HG03064 (cell line): Measurements from ENCODE around the gene CHD5.

ENCODE experiments used
- ATAC-seq: cut with Tn5 transposase; IDR thresholded peaks from one replicate; pipeline ENCODE4 v1.9.1; 2021; ENCODE audit warnings: low read depth; ENCODE audit not compliant: unreplicated experiment

Gene CHD5

GRCh38 chr1:6103111-6103853, 76.8 kb downstream of the CHD5 start:
- no peak for ATAC-seq

DNA sequence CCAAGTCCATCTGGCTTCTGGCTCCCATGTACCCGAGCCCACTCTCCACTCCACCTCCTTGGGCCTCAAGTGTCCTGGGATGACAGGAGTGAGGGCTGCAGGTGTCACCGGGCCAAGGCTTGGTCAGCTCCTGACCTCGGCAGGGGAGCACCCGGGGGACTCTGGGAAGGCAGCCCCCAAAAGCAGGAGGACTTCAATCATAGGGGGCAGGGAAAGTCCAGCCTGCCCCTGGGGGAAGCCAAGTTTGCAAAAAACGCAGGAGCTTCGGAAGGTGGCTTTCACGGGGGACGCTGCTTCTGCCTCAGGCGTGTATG, 77.6 kb downstream of the CHD5 start:
- no peak for ATAC-seq

DNA sequence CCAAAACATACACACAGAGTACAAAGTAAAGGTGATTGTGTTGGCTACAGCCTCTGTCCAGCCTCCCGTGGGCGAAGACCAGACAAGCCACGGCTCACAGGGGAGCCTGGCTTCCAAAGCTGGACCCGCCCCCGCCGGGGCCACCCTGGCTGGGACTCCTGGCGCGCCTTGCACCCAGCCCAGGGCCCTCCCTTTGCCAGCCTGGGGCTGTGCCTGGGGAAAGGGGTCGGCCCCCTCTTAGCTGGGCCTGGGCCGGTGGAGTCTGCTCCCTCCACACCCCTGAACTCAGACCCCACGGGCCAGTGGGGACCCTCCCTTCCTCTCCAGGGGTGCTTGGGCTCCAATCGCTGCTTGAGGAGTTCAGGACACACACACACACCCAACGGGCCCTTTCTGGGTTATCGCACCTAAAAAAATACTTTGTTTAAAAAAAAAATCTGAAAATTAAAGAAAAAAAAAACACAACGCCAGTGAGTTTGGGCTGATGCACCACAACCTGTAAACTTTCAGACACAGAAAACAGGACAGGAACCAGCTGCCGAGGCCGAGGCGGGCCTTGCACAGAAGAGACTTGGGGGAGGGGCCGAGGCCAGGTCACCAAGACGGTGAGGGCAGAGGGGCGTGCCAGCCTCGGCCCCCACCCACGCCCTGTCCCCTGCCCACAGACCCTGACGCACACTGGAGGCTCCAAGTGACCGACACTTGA, 78.1 kb downstream of the CHD5 start:
- ATAC-seq, result no peak

DNA sequence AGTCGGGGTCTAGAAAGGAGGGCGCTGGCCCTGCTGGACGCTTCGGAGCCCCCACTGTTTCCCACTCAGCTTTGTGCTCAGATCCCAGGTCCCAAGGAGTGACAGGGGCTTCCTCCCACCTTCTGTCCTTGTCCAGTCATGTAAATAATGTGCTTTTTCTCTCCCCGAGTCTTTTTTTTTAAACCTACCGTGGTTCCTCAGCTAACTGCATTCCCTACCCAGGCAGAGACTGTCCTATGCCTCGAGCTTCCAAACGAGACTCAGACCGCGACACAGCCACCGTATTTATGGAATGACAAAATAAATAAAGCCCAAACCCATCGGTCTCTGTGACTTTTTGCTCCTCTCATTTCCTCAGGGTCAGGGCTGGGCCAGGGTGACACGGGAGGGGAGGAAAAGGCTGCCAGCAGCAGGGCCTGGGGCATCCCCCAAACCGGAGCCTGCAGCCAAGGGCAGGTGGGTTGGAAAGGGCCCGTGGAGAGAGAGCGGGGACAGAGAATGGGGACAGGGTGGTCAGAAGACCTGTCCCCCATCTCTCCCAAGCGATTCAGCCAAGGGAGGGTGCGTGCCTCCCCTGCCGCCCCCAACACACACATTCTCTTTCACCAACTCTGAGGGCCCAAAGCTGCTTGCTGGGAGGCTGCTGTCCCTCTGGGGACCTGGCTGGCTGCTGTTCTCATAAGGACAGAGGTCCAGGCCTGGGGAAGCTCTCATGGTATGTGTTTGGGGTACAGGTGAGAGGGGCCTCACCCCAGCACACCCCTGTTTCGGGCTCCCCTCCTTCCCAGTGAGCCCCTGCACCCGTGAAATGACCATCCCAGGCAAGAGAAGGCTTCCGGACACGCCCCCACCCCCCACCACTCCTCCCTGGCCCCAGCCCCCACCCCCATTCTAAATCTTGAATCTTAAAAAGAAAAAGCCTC, 79.0 kb downstream of the CHD5 start:
- no peak for ATAC-seq

DNA sequence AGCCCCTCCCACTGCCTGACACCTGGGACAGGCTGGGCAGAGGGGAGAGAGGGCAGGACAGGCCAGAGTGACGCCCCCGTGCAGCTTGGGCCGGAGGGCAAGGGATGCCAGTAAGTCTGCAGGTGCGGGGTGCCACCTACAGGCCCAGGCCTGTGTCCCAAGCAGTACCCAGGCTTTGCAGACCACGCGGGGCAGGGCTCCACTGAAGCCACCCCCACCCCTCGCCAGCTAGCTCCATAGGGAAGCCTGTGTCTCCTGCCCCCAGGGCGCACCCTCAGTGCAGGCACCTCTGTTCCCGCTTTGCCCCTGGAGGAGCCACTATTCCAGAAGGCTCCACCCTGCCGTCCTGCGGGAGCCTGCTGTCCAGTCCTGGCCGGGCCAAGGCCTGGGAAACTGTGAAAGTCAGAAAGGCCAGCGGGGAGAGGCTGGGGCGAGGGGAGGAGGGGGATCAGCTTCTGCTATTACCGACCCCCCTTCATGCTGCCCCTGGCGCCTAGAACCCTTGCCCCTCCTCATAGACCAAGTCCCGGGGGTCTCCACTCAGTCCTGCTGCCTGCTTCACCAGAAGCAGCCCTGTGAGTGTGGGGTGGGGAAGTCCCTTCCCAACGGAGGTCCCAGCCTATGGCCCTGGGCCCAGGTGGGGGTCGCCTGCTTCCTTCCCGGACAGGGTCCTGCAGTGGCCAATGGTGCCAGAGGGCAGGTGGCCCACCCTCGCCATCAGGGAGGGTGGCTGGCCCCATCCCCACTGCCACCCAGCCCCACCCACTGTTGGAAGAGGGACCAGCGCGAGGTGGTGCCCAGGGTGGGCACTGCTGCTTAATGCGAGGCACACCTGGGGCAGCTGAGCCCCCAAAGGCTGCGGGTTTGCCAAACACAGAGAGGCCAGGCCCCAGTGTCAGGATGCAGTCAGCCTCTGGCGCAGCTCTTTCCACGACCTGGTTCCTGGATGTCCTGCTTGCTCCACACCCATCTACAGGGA, 80.0 kb downstream of the CHD5 start:
- no peak for ATAC-seq

GRCh38 chr1:6099297-6099696, 80.8 kb downstream of the CHD5 start:
- no peak for ATAC-seq

GRCh38 chr1:6098303-6099215, 81.6 kb downstream of the CHD5 start:
- no peak for ATAC-seq

- ATAC-seq, result no peak
Measured at GRCh38 chr1:6097824-6098223, 82.3 kb downstream of the CHD5 start.

DNA sequence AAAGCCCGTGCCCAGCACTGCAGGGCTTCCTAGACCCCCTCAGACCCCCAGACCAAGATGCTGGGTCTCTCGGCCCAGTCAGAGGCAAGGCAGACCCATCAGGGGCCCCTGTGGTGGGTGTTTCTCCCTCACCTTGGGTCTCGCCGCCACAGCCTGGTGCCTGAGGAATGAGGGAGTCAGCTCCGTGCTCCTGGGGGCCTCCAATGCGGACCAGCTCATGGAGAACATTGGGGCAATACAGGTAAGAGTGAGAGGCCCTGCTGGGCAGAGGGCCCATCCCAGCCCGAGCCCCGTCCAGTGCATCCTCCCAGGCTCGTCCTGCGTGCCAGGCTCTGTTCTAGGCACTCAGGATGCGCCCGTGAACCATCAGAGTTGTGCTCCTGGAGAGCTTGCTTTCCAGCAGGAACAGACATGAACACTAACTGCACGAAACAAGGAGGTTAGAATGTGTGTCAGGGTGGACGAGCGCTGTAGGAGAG, 83.0 kb downstream of the CHD5 start:
- ATAC-seq, result no peak

DNA sequence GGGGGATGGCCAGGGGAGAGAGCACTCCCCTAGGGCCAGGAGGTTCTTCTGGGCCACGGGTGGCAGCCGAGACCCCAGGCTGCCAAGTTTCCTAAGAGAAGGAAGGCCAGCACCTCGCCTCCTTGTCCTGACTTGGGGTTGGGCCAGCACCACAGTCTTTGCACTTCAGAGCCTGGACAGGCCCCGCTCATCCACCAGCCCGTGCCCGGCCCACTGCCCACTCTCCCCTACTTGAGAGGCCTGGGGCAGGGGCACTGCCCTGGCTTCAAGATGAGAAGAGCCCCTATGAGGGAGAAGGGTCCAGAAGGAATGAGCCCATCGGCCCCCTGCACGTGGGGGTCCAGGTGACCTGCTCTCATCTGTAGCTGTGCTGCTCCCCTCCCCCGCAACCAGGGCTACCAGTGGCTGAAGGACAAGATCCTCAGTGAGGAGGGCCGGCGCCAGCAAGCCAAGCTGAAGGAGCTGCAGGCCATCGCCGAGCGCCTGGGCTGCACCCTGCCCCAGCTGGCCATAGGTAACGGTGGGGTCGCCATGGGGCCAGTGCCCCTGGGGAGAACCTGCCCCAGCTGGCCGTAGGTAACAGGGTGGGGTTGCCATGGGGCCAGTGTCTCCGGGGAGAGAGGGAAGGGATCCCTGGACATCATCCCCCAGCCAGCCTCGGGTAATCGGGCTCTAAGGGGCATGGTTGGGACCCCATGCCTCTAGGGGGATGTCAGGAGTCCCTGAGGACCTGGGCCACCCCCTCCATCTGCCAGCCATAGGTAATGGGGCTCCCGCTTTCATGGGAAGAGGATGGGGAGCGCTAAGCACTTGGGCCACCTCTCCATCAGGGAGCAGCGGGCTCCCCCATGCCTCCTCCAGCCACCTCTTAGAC, 83.6 kb downstream of the CHD5 start:
- no peak for ATAC-seq

- ATAC-seq, result no peak
Measured at GRCh38 chr1:6095511-6096242, 84.4 kb downstream of the CHD5 start.

- no peak for ATAC-seq
Measured at GRCh38 chr1:6094801-6095505, 85.2 kb downstream of the CHD5 start.

GRCh38 chr1:6094246-6094645, 85.9 kb downstream of the CHD5 start:
- ATAC-seq, result no peak

DNA sequence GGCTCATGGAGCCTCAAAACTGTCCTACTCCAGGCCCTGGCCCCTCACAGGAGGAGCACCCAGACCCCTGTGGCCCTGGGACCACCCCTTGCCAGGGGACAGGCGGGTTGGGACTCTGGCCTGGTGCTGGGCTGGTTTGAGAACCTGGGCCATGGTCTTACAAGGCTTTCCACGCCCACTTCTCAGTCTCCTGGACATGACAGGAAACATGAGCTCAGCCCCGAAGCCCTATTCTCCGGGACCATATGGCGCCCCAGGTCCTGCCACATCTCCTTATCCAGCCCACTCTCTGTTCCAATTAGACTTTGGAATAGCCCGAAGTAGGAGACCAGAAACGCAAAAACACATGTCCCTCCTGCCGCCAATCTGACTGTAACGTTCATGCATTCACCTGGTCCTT, 86.5 kb downstream of the CHD5 start:
- no peak for ATAC-seq

GRCh38 chr1:6093071-6093470, 87.0 kb downstream of the CHD5 start:
- ATAC-seq, result no peak

GRCh38 chr1:6092211-6092610, 87.9 kb downstream of the CHD5 start:
- ATAC-seq, result no peak

GRCh38 chr1:6091823-6092109, 88.4 kb downstream of the CHD5 start:
- no peak for ATAC-seq
